AG09319 (cell line): Measurements from ENCODE around the gene STRADA.

Source experiments
- DNase-seq: peaks from one replicate; pipeline ENCODE4 v3.0.0-alpha.2; 2010; ENCODE audit warnings: low read depth; ENCODE audit errors: extremely low read depth
- CTCF ChIP-seq: IDR thresholded peaks from 2 replicates; pipeline ENCODE4 v1.5.1; 2011; ENCODE audit warnings: low read depth, mild to moderate bottlenecking, inconsistent platforms, low read length, moderate library complexity

The STRADA gene

DNA sequence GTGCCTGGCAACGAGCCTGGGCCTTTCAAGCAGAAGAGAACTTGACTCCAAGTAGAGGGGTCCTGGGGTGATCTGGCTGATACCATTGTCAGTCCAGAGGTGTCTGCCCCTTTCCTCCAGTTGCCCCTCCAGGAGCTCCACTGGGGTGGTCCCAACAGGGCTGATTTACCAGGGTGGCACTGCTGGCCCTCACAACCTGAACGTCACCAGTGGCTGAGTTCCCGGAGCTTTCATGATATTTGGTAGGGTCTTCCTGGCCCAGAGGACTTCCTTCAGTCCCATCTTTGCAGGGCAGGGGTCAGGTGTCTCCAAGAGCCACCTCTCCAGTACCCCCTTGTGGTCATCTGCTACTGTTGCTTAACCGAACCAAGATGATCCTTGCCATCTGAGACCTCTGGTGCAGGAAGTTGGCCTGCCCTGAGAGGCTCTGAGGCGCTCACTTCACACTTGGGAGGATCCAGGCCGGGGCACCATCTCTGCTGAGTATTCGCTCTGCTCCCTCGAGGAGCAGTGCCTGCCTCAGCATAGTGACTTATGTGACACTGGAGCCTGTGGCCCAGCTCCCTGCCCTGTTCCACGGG is 45.1 kb downstream of the STRADA start:
- TF ChIP-seq CTCF = peak; percentile 26
- no peak for DNase-seq

- DNase-seq = no peak
- no peak for TF ChIP-seq CTCF
Measured at GRCh38 chr17:63695889-63696288, 45.7 kb downstream of the STRADA start.

DNA sequence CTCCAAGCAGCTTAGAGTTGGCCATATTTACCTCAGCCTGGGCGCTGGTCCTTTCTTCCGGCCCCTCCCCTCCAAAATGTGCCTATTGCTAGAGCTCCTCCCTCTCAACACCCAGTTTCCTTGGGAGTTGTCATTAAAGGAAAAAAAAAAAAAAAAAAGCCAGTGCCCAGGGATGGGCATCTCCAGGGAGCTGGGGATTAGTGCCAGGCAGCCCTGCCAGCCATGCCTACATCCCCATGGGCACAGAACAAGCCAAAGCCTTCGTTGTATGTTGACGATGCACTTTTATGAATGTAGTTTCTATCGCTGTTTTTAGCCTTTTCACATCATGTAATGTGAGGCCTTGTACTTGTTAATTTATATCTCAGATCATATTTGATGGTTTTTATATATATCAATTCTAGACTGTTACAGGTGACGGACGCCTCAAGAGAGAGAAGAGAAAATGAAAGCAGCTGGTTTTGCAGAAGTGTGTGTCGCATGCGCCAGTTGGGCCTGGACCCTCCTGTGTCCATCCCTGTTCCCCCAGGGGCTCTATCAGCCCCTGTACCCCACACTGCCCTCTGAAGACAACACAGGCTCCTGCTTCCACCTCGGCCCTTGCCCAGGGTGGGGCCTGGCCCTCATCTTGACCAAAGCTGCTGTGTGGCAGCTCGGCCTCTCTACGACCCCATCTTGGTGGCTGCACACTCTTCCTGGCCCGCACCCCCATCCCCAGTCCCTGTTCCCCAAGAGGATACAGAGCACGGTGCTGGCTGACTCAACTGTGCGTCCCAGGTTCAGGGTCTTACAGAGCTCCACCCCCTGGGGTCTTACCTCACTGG is 46.4 kb downstream of the STRADA start:
- no peak for TF ChIP-seq CTCF
- no peak for DNase-seq

DNA sequence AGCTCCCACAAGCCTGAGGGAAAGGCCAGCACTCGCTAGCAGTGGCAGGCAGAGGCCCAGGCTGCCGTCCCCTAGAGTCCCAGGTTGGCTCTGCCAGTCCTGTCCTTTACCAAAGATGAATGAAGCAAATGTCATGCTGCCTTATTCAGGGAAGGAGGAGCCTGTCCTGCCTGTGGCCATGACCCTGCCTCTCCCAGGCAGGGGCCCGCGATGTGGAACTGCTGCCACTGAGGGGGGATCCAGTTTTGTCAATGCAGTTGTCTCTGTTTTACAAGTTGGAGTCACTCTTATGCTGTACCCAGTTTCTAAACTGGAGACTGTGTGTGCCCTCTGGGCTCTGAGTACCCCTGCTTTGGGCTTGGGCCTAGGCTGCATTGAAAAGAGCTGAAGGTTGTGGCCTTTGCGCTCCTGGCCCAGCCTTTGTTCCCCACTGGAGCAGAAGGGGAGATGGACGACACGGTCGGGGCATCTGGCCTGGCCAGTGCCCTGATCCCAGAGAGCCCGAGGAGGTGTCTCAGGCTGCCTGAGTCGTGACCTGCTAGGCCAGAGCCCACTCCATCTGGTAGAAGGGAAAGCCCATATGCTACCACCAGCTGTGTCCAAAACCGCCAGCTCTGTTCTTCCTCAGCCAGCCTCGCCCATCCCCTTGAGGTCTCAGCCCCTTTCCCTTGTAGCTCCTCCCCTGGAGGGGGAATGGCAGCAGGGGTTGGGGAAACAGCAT is 47.2 kb downstream of the STRADA start:
- no peak for TF ChIP-seq CTCF
- DNase-seq = no peak

- TF ChIP-seq CTCF = no peak
- no peak for DNase-seq
Measured at GRCh38 chr17:63693411-63694113, 48.0 kb downstream of the STRADA start.

DNA sequence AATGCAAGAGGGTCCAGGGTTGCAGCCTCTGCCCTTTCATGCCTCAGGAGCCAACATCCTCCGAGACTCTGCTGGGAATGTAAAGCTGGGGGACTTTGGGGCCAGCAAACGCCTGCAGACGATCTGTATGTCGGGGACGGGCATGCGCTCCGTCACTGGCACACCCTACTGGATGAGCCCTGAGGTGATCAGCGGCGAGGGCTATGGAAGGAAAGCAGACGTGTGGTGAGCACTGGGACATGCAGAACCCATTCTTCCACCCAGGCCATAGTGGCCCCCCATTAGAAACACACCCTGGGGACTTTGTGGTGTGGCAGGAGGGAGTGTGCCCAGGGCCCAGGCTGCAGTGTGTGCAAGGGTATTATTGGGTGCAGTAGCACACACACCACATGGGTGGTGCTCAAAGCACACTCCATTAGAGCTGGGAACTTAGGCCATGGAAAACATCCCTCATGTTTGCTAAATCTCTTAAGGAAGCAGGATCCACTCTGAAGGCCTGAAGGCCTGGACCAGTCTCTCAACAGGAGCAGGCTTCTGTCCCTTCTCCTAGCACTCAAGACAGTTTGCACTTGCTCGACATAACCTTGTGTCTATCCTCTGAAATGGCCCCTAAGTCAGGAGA is 49.3 kb downstream of the STRADA start:
- no peak for DNase-seq
- TF ChIP-seq CTCF = no peak
